Neural cell (in vitro differentiated cells): ENCODE data around the gene IQSEC1. TPM values are rescaled to one million over a fixed set of nuclear protein-coding genes. Genes with fewer than 3 reads are reported as not detected.

Experiments used
- H2AFZ ChIP-seq: fragments of 200-600, 300-800 bp; sonication (generic), shearing (Covaris generic); 2 replicates; pipeline ENCODE4 v1.6.0; 2014; ENCODE audit warnings: low read depth, mild to moderate bottlenecking, antibody characterized with exemption, low read length, moderate library complexity
- H3F3A ChIP-seq: fragments of 200-600 bp; shearing (Covaris generic); 2 replicates; pipeline ENCODE4 v1.6.1; 2016; ENCODE audit warnings: mild to moderate bottlenecking, moderate library complexity, mixed read lengths, antibody characterized with exemption, low read length; ENCODE audit not compliant: insufficient read depth, poor library complexity, severe bottlenecking
- H3K27ac ChIP-seq: fragments of 200-600, 300-800 bp; sonication (generic), shearing (Covaris generic); 2 replicates; pipeline ENCODE4 v1.5.1; 2014; ENCODE audit warnings: mild to moderate bottlenecking, low read length, moderate library complexity
- H3K27me3 ChIP-seq: fragments of 300-800, 200-600 bp; sonication (generic), shearing (Covaris generic); 2 replicates; pipeline ENCODE4 v1.6.0; 2014; ENCODE audit warnings: mild to moderate bottlenecking, low read depth, low read length, moderate library complexity; ENCODE audit not compliant: insufficient read depth
- H3K36me3 ChIP-seq: fragments of 300-800, 200-600 bp; sonication (generic), shearing (Covaris generic); 2 replicates; pipeline ENCODE4 v1.5.1; 2014; ENCODE audit warnings: mild to moderate bottlenecking, antibody characterized with exemption, low read length, moderate library complexity; ENCODE audit not compliant: insufficient read depth
- H3K4me2 ChIP-seq: fragments of 300-800, 200-600 bp; sonication (generic), shearing (Covaris generic); 2 replicates; pipeline ENCODE4 v1.6.0; 2014; ENCODE audit warnings: mild to moderate bottlenecking, low read length
- H3K4me3 ChIP-seq: fragments of 300-800, 200-600 bp; sonication (generic), shearing (Covaris generic); 2 replicates; pipeline ENCODE4 v1.5.1; 2014; ENCODE audit warnings: mild to moderate bottlenecking, low read length, moderate library complexity
- H3K79me2 ChIP-seq: fragments of 200-600 bp; shearing (Covaris generic); replicated peaks from 2 replicates; pipeline ENCODE4 v1.6.0; 2014; ENCODE audit warnings: mild to moderate bottlenecking, low read length, moderate library complexity; ENCODE audit not compliant: insufficient read depth
- H3K9ac ChIP-seq: fragments of 300-800, 200-600 bp; sonication (generic), shearing (Covaris generic); 2 replicates; pipeline ENCODE4 v1.6.1; 2016; ENCODE audit warnings: mild to moderate bottlenecking, low read length, mixed read lengths
- H3K9me2 ChIP-seq: fragments of 200-600 bp; shearing (Covaris generic); 2 replicates; pipeline ENCODE4 v1.6.1; 2016; ENCODE audit warnings: mild to moderate bottlenecking, low read length, mixed read lengths; ENCODE audit not compliant: insufficient read depth
- H3K9me3 ChIP-seq: fragments of 200-600, 300-800 bp; sonication (generic), shearing (Covaris generic); 2 replicates; pipeline ENCODE4 v1.6.1; 2016; ENCODE audit warnings: mild to moderate bottlenecking, mixed run types, low read length, moderate library complexity, mixed read lengths
- H4K20me1 ChIP-seq: fragments of 200-600 bp; shearing (Covaris generic); 2 replicates; pipeline ENCODE4 v1.6.1; 2016; ENCODE audit warnings: mild to moderate bottlenecking, mixed run types; ENCODE audit not compliant: insufficient read depth
- EP300 ChIP-seq: fragments of 450-650 bp; conservative IDR thresholded peaks from 2 replicates; pipeline ENCODE4 v1.6.1; 2014; ENCODE audit warnings: antibody characterized with exemption, mild to moderate bottlenecking, moderate library complexity; ENCODE audit not compliant: poor library complexity, severe bottlenecking
- EZH2 ChIP-seq: fragments of 200-600, 300-800 bp; shearing (Covaris generic), sonication (generic); IDR thresholded peaks from 2 replicates; pipeline ENCODE4 v1.6.1; 2014; ENCODE audit warnings: antibody characterized with exemption, low read length, borderline replicate concordance, mild to moderate bottlenecking; ENCODE audit not compliant: insufficient read depth, poor library complexity, severe bottlenecking
- MXI1 ChIP-seq: fragments of 450-650 bp; conservative IDR thresholded peaks from 2 replicates; pipeline ENCODE4 v1.6.1; 2014; ENCODE audit warnings: antibody characterized with exemption, mild to moderate bottlenecking; ENCODE audit not compliant: poor library complexity, severe bottlenecking
- POLR2AphosphoS5 ChIP-seq: IDR thresholded peaks from 2 replicates; pipeline ENCODE4 v1.6.1; 2012
- RAD21 ChIP-seq: fragments of 450-650 bp; conservative IDR thresholded peaks from 2 replicates; pipeline ENCODE4 v1.6.1; 2014; ENCODE audit warnings: antibody characterized with exemption, mild to moderate bottlenecking, moderate library complexity
- SMC3 ChIP-seq: fragments of 450-650 bp; conservative IDR thresholded peaks from 2 replicates; pipeline ENCODE4 v1.6.1; 2014; ENCODE audit warnings: antibody characterized with exemption, mild to moderate bottlenecking, moderate library complexity; ENCODE audit not compliant: poor library complexity
- TAF1 ChIP-seq: IDR thresholded peaks from 2 replicates; pipeline ENCODE4 v1.6.1; 2012; ENCODE audit warnings: low read depth
- polyA plus RNA-seq: library from polyadenylated mRNA; depleted of rRNA; stranded (reverse); fragments of >200 nt; gene quantifications from 2 replicates; pipeline ENCODE4 v1.2.3, GENCODE V29; 2014
- TF ChIP-seq, protein P1 (sequence below): IDR thresholded peaks from 2 replicates; pipeline ENCODE4 v1.6.1; 2012; ENCODE audit warnings: borderline replicate concordance
- TF ChIP-seq, protein P2 (sequence below): fragments of 450-650 bp; IDR thresholded peaks from 2 replicates; pipeline ENCODE4 v1.5.1; 2014; ENCODE audit warnings: antibody characterized with exemption, mild to moderate bottlenecking, moderate library complexity; ENCODE audit not compliant: poor library complexity, severe bottlenecking

IQSEC1 gene
- polyA plus RNA-seq, 1 donor from 2014 or later, result 6.0 TPM

DNA sequence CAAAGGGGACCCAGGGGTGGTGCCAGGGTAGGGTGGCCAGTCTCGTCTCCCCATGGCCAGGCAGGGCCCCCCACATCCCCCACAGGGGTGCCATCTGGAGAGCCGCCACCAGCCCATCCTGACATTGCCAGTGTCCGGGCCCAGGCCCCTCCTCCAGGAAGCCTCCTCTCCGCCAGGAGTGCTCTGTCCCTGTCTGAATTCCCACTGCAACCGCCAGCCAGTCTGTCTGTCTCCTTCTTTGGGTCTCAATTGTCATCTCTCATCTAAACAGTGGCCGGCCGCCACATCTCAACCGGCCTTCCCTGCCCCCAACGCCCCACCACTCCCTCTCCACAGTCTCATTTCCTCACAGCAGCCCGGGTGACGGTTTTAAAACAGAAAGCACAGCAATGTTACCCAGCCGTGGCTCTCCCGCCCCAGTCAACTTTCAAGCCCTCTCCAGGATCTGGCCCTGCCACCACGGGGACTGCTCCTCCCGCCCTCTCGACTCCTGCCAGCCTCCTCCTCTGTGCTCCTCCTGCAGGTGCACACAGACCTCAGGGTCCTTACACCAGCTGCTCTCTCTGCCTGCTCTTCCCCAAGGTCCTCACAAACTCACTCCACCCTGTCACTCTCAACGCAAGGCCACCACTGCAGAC is 57.0 kb downstream of the IQSEC1 start:
- H4K20me1 ChIP-seq, result no peaks in the 10 kb centered on the region
- H3K27me3 ChIP-seq, result no peaks in the 10 kb centered on the region
- TF ChIP-seq POLR2AphosphoS5 (no peak), EZH2 (no peak), RAD21 (no peak), EP300 (no peak), MXI1 (no peak), TAF1 (no peak), SMC3 (no peak)
- TF ChIP-seq, protein P1, sequence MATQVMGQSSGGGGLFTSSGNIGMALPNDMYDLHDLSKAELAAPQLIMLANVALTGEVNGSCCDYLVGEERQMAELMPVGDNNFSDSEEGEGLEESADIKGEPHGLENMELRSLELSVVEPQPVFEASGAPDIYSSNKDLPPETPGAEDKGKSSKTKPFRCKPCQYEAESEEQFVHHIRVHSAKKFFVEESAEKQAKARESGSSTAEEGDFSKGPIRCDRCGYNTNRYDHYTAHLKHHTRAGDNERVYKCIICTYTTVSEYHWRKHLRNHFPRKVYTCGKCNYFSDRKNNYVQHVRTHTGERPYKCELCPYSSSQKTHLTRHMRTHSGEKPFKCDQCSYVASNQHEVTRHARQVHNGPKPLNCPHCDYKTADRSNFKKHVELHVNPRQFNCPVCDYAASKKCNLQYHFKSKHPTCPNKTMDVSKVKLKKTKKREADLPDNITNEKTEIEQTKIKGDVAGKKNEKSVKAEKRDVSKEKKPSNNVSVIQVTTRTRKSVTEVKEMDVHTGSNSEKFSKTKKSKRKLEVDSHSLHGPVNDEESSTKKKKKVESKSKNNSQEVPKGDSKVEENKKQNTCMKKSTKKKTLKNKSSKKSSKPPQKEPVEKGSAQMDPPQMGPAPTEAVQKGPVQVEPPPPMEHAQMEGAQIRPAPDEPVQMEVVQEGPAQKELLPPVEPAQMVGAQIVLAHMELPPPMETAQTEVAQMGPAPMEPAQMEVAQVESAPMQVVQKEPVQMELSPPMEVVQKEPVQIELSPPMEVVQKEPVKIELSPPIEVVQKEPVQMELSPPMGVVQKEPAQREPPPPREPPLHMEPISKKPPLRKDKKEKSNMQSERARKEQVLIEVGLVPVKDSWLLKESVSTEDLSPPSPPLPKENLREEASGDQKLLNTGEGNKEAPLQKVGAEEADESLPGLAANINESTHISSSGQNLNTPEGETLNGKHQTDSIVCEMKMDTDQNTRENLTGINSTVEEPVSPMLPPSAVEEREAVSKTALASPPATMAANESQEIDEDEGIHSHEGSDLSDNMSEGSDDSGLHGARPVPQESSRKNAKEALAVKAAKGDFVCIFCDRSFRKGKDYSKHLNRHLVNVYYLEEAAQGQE, result no peak
- TF ChIP-seq, protein P2, sequence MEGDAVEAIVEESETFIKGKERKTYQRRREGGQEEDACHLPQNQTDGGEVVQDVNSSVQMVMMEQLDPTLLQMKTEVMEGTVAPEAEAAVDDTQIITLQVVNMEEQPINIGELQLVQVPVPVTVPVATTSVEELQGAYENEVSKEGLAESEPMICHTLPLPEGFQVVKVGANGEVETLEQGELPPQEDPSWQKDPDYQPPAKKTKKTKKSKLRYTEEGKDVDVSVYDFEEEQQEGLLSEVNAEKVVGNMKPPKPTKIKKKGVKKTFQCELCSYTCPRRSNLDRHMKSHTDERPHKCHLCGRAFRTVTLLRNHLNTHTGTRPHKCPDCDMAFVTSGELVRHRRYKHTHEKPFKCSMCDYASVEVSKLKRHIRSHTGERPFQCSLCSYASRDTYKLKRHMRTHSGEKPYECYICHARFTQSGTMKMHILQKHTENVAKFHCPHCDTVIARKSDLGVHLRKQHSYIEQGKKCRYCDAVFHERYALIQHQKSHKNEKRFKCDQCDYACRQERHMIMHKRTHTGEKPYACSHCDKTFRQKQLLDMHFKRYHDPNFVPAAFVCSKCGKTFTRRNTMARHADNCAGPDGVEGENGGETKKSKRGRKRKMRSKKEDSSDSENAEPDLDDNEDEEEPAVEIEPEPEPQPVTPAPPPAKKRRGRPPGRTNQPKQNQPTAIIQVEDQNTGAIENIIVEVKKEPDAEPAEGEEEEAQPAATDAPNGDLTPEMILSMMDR, result no peak
- no peaks in the 10 kb centered on the region for H3K9me2 ChIP-seq
- H3K9me3 ChIP-seq, result no peaks in the 10 kb centered on the region
- H3K9ac ChIP-seq, result no peak overlapping the region
- no peaks in the 10 kb centered on the region for H3F3A ChIP-seq
- H3K4me3 ChIP-seq, result no peak overlapping the region
- no peak overlapping the region for H2AFZ ChIP-seq
- H3K36me3 ChIP-seq, result no peaks in the 10 kb centered on the region
- H3K79me2 ChIP-seq, result no peaks in the 10 kb centered on the region
- no peak overlapping the region for H3K4me2 ChIP-seq
- no peak overlapping the region for H3K27ac ChIP-seq

DNA sequence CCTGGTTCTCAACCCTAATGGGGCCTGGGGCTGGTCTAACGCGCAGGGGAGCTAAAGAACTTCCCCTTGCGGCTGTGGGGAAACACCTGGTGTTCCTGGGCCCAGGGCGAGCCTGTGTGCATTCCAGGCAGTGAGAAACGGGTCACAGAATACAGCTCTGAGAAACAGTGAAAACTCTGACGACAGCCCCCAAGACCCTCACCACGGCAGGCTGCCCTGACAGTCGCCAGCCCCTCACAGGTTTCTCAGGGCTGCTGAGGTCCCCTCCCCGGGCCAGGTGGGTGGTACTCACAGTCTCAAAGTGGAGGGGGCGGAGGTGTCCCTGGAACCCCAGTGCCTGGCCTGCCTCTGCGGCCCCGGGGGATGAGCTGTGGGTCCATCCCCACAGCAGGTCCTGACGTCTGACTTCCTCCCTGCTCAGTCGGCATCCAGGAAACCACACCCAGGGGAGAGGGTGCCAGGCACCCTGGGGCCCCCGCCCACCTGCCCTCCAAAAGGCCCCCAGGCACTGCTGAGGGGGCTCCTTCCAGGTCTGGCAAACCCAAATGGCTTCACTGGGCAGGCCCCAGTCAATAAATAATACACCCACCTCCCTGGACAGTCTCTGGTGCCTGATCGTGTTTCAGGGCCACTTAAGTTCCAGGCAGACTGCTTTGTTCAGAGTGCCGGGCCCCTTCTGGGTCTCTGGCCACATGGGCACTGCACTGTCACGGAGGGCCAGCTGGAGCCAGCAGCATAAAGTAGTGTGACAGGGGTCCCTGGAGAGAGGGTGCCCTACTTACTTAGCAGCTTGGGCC is 57.7 kb downstream of the IQSEC1 start:
- Histone ChIP-seq H2AFZ (no peak overlapping the region), H3K36me3 (no peaks in the 10 kb centered on the region), H3K9me2 (no peaks in the 10 kb centered on the region), H3K4me2 (no peak overlapping the region), H3F3A (no peaks in the 10 kb centered on the region), H3K79me2 (no peaks in the 10 kb centered on the region), H3K9me3 (no peaks in the 10 kb centered on the region), H3K27me3 (no peaks in the 10 kb centered on the region), H3K9ac (no peak overlapping the region), H4K20me1 (no peaks in the 10 kb centered on the region), H3K27ac (no peak overlapping the region), H3K4me3 (no peak overlapping the region)
- TF ChIP-seq EP300 (no peak), TAF1 (no peak), SMC3 (no peak), POLR2AphosphoS5 (no peak), RAD21 (no peak), MXI1 (no peak), EZH2 (no peak)
- TF ChIP-seq, protein P1, result no peak
- TF ChIP-seq, protein P2, result no peak
